Left cardiac atrium (tissue), 4 donors: ENCODE measurements around the gene C18orf32. TPM values are rescaled to one million over a fixed set of nuclear protein-coding genes. Genes with fewer than 3 reads are reported as not detected.
"Not testable (repeated sequence)": the region's sequence is repeated elsewhere in the genome, so short reads cannot be mapped to it uniquely, and the experiment has no call there.

ENCODE experiments used
- ATAC-seq, 2 donors: fragments of 200-7000 bp; cut with Tn5 transposase; one replicate each; pipeline ENCODE4 v1.9.1; 2020; ENCODE audit warnings: mild to moderate bottlenecking in 2 of 2, moderate library complexity in 2 of 2
- DNase-seq: peaks from one replicate; pipeline ENCODE4 v3.0.0-alpha.2; 2020
- intact Hi-C, 2 donors: fragments of 100-400 bp; cut with DNase I; formaldehyde crosslinking; loops; one replicate each; pipeline versions ENCODE4 v1.14.1 to v1.15.1; 2022 to 2023
- total RNA-seq, 2 donors: library from RNA; stranded (reverse); fragmentation: NEBNext Ultra II Directional; extraction: Animal tissue kit (Norgen Biotek cat#: 25700); gene quantifications; one replicate each; pipeline ENCODE4 v1.2.1, GENCODE V29; 2021
- donor health status: DM: no; HTN: yes; CAD: no.
- donor health status: DM: no; HTN: yes; CAD: no; lungs with severe emphysema.
- donor health status: DM: yes; HTN: yes; CAD: no.
- donor health status: Dilated cardiomyopathy.

Gene C18orf32
- total RNA-seq, 2 donors from 2014 or later, result 50.4 to 55.5 TPM

DNA sequence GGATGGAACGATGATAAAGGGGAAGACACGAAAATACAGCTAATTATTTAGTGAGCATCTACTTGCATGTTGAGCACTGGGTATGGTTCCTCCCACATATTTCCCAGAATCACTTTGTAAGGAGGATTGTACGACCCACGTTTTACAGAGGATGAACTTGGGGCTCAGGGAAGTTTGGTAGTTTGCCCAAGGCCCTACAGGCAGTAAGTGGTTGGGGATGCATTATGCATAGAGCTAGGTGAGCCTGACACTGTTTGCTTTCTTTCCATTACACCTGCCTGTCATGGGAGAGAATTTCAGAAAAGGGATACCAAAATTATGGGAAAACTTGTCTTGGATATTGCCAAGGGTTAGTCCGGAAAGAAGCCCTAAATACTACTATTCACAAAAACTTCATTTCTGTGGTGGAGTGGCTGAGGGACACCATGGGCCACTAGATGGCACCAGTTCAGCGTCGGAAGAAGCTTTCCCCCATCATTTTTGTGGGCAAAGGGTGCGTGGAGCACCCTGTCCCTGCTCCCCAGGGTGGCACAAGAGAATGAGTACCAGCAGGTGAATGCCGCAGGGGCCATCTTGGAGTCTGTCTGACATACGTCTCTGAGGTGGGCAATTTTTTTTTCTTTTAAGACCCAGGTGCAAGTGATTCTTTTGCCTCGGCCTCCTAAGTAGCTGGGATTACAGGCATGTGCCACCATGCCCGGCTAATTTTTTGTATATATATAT lies 23.5 kb upstream of the C18orf32 start:
- intact Hi-C loops, result loop anchor here (2.0 to 10.0 kb wide), 3 partner anchors 347 to 844 kb away; no protein-coding TSS in a partner anchor
- DNase-seq (peak; percentile 33), ATAC-seq (peak; percentile 59 to 73)

DNA sequence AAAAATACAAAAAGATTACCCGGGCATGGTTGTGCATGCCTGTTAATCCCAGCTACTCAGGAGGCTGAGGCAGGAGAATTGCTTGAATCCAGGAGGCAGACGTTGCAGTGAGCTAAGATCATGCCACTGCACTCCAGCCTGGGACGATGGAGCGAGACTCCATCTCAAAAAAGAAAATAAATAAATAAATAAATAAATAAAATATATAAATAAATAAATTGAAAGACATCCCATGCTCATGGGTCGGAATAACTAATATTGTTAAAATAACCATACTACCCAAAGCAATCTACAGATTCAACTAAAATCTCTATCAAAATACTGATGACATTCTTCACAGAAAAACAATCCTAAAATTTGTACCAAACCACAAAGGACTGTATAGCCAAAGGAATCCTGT lies 19.4 kb upstream of the C18orf32 start:
- DNase-seq, ATAC-seq, intact Hi-C loops: not testable (repeated sequence)

DNA sequence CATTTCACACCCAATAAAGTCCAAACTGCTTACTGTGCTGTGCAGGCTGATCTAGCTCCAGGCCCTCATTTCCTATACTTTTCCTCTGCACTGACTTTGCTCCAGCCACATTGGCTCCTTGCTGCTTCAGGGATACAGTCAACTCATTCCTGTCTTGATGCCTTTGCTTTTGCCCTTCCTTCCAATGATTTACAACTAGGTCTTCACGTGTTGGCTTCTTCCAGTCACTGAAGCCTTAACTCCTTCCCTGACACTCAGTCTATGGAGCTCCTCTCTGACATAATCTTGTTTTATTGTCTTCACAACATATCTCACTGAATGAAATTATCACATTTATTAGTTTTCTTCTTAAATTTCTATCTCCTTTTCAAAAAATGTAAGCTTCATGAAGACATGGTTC lies 16.9 kb upstream of the C18orf32 start:
- DNase-seq (no peak), ATAC-seq (no peak)
- intact Hi-C loops, result no loop called here

DNA sequence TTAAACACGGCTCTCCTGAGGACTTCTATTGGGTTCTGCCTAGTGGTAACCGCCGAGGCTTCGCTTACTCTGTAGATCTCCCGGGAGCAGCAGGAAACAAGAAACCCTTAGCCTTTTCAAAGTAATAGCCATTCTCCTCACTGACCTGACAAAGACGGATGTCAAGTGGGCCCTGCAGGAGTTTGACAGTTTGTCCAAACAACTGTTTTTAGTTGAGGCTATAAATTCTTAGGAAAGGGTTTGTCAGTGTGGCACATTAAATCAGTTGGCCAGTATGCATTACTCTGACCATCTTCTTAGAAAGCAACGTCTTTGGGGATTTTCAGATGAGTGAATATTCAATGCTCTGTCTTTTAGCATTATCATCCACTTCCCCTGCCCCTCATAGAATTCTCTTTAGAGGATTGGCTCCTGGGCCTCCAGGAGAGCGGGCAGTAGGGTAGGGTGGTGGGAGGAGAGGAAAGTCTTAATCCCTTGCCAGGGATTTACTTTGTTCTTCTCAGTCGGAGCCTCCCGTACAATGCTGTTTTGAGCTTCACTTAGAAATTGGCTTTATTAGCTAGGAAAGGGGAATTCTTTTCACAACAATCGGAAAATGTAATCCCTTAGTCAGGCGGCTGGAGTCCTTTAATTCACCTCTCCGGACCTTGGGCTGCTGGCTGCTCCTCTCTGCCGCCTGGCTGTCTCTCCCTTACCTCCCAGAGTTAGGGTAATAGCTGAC lies 13.3 kb upstream of the C18orf32 start:
- DNase-seq (no peak), ATAC-seq (no peak)
- intact Hi-C loops, result no loop called here

DNA sequence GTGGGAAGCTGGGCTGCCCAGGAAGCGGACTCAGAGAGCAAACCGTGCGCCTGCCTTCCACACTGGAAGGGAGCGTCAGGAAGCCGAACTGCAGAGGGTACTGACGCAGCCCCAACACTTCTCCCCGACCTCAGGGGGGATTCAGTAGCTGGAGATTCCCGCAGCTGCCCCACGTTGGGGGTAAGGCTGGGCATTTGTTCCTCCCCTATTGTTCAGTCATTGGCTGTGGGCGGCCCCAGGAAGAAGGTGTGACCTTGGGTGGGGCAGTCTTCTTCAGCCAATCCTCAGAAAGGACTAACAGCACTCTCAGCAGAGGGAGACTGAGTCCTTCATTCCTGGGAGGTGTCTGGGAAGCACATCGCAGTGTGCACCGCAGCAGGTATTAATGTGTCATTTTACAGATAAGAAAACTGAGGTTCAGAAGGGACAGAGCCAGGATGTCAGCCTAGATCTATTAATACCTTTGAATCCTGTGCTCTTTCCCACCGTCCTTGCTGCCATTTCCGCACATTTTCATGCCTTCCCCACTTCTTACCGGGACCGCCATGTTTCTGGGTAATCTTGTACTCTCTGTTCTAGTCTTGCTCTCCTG lies 12.1 kb upstream of the C18orf32 start:
- intact Hi-C loops, result no loop called here
- no peak for ATAC-seq
- no peak for DNase-seq

DNA sequence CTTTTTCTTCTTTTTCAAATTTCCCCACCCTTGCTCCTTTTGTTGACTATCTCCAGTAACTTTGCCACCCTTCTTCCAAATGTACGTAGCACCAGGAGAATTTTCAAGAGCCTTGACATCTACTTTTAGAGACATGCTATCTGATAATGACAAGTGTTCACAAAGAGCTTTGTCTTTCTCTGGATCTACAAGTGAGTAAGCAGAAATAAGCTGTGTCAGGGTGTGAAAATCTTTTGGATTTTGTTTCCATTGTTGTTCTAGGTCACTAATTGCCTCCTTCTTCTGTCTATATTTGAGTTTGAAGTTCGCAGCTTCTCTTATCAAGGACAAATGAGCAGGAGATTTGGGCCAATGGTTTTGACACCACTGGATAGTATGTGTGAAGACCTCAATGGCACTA lies 8.4 kb upstream of the C18orf32 start:
- ATAC-seq, result no peak
- no peak for DNase-seq
- intact Hi-C loops, result no loop called here

DNA sequence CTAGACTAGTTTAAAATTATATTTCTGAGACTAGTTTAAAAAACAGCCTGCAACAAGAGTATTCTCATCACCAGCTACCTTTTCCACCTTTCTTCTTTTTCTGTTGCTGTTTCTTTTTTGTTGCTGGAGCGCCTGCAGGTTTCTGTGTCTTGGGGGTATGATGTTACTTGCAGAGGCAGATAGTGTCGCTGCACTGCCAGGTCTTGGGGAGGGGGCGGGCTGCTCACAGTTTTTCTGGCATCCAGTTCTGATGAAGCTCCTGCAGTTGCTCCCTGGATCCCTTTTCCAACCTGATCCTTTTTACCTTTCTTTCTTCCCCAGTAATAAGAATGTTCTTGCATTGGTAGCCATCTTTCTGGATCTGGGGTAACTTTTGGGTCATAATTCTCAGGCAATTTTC lies 8.0 kb upstream of the C18orf32 start:
- intact Hi-C loops, result no loop called here
- ATAC-seq (no peak), DNase-seq (no peak)

DNA sequence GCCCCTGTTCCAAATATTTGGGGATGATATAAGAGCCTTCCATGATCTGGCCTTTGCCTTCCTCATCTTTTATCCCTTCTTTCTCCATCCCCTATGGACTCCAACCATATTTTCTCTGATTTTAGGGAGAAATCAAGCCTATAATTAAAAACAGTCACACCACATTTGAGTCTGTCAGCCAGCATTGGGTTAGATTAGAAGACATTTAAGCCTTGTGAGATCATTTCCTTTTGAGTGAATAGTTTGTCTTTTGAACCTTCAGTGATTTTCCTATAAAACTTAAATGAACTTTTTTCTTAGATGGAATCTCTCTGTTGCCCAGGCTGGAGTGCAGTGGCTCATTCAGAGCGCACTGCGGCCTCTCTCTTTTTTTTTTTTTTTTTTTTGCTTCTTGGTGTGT lies 7.6 kb upstream of the C18orf32 start:
- ATAC-seq (no peak), DNase-seq (no peak)
- intact Hi-C loops, result no loop called here

DNA sequence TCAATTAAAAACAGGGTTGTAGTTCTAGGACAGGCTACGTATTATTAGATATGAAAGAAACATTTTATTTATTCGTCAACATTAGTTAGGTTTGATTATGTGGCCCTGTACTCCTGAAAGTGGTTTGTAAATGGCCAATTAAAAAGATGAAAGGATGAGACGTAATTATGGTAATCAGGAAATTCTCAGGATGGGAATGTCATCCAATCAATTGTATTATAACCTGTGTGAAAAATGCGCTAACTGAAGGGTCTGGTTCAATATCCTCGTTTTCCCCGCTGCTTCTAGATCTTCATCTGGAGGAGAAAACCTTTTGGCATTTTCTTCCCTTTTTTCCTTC lies 5.6 kb upstream of the C18orf32 start:
- intact Hi-C loops, result no loop called here
- no peak for ATAC-seq
- no peak for DNase-seq

DNA sequence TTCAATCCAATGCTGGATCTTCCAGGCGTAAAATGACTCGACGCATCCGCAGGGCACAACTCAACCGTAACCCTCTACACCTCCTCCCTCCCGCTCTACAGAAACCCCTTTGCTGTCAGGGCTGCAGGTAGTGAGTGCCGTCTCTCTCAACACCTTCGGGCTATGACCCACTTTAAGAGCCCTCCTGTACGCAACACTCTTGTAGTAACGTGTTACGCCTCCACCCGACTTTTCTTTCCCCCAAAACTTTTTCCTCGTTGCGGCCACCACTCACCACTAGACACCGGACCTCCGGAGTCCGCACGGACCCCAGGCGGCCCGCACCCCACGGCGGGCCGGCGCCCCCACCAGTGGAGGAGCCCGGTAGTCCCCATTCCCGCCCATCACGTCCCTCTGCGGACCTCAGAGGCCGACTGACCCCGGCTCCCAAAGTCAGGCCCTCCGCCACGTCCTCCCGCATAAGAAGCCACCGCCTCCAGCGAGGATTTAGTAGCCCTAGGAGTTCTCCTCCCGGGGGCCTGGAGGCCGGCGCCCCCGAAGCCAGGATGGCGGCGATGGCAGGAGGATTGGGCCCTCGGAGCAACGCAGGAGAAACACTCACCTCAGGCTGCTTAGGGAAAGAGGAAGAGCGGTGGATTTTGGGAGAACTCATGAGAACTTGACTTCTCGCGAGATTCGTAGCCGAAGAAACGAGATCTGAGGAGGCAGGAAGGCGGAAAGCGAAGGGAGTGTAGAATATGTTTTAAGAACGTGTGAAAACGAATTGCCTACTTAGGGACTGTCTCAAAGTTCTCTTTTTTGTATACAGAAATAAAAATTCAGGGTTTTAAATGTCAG lies 5.0 kb upstream of the C18orf32 start, which contains the start of gene RPL17:
TSS of gene RPL17 (minus strand) at position 609 of the 837 bp plus-strand sequence.
- intact Hi-C loops, result no loop called here
- ATAC-seq (peak; percentile 89 to 95), DNase-seq (peak; percentile 91)

DNA sequence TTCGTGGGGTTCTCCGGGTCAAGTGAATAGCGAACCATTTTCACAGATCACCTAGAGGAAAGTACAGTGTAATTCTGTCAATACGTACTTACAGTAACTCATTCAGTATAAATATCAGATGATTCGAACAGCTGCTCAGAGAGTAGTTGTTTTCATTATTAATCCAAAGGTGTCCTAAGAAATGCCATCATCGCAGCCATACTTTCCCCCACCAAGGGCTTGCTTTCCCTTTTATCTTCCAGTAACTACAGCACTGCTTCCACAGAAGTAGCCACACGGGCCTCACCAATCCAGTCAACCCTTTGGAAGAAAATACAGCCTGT lies 4.5 kb upstream of the C18orf32 start:
- intact Hi-C loops, result no loop called here
- DNase-seq (no peak), ATAC-seq (no peak)

DNA sequence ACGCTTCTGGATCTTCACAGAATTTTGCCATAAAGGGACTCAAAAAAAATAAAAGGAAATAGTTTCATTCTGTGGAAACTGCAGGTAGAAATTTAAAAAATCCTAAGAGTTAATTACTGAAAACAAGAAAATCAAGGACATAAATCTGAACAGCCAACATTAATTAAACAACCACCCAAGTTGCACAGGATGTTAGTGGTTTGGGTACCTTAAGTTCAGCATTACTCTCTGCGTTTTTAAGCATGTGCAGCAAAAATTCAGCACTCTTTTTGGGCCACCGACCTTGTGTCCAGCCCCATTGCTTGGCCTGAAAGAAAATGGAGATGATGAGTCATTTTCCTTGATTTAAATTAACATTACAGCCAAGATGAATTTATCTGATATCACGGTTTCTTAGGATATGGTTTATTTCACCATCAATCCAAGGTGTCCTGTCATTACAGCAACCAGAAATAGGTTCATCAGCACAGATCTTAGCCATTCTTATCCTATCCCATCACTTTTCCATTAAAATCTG lies 3.3 kb upstream of the C18orf32 start:
- intact Hi-C loops, result no loop called here
- DNase-seq, result no peak
- ATAC-seq, result no peak

DNA sequence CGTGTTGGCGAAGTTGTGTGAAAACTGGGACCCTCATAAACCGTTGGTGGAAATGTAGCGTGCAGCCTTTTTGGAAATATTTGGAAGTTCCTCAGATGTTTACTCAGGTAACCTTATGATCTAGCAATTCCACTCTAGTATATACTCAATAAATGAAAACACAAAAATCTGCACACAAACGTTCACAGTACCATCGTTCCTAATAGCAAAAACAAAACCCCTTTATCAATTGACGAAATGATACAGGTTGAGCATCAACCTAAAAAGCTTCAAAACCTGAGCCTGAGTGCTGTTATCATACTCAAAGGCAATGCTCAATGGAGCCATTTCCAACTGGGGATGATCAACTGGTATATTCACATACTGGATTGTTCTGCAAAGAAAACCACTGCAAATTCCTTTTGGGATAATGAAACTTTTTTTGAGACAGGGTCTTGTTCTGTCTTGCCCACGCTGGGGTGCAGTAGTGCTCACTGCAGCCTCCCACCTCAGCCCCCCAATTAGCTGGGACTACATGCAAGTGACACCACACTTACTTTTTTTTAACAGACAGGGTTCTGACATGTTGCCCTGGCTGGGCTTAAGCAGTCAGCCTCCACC lies 777 bp upstream of the C18orf32 start:
- no peak for DNase-seq
- ATAC-seq, result no peak
- intact Hi-C loops, result no loop called here

DNA sequence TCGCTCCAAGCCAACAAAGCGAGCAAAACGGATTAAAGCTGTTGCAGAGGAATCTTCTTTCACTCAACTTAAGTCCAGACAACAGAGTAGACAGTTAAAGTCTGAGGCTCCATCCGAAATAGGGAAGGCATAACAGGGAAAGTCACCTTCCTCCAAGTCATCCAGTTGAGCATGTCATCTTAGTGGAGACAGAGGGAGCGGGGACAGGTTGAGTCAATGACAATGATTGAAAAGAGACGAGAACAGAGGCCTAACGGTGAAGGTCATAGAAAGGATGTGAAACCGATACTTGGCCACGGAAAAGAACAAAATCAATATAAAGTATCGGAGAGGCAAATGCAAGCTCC lies 455 bp downstream of the C18orf32 start:
- intact Hi-C loops, result no loop called here
- no peak for DNase-seq
- peak; percentile 23 to 35 for ATAC-seq

DNA sequence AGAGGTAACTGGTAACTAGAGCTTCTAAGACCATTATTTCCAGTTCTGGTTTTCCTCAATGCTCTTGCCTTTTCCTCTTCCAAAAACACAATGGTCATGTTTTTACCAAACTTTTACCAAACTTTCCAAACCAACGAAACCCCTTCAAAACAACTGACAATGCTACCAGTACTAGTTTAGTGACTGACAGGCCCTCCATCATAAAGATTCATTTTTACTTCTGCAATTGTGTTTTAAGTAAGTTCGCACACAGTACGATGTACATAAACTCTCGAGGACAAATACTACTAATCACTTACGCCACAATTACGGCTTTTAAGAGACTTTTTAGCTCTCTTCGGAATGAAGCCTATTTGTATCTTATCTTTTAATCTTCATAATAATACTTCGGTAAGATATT lies 900 bp downstream of the C18orf32 start:
- ATAC-seq, result no peak
- intact Hi-C loops, result no loop called here
- no peak for DNase-seq

DNA sequence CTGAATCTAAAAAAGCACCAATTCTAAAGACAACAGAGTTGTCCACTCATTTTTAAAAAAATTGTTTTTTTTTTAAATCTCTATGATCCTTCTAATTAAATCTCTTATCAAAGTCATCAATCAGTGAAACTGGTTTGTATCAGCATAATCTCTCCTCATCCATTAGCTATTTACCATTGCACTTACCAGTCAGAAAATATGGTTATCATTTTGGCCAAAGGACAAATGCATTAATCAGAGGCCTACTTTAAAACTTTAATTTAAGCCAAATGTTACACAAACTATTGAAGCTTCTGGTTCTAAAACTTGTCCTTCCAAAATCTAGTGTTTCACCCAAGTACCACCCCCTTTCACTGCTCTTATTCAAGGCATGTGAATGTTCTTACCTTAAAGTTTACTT lies 3.8 kb downstream of the C18orf32 start:
- DNase-seq (no peak), ATAC-seq (no peak)
- intact Hi-C loops, result no loop called here

DNA sequence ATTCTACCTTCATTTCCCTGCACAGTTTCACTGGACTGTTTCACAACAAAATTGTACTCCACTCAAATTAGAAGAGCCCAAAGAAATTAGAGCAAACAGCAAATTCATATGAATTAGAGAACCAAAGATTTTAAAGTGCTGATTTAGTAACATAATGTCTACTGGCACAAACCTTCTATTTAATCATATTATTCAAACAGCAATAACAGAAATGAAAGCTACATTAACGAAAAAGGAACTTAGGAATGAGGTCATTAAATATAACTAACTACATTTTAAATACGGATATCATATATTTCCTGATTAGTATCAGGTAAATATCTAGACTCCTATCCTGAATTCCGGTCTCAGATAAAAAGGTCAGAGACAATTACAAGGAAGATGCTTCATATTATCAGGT lies 5.1 kb downstream of the C18orf32 start:
- intact Hi-C loops, result no loop called here
- no peak for DNase-seq
- no peak for ATAC-seq

DNA sequence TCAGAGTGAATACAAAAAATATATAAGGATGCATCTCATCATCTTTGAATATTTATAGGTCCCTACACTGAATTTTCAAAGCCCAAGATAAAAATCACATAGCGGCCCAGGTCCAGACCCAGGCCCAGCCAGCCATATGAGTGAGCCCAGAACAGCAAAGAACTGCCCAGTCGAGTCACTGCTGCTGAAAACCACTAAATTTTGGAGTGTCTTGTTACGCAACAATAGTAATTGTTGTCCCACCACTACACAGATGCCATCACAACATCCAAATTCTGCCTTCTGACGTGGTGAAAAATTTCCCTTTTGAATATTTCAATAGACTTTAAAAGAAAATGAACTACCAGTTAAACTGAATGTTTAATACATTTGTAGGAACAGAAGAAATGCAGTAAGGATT lies 5.7 kb downstream of the C18orf32 start:
- intact Hi-C loops, result no loop called here
- DNase-seq (no peak), ATAC-seq (no peak)

DNA sequence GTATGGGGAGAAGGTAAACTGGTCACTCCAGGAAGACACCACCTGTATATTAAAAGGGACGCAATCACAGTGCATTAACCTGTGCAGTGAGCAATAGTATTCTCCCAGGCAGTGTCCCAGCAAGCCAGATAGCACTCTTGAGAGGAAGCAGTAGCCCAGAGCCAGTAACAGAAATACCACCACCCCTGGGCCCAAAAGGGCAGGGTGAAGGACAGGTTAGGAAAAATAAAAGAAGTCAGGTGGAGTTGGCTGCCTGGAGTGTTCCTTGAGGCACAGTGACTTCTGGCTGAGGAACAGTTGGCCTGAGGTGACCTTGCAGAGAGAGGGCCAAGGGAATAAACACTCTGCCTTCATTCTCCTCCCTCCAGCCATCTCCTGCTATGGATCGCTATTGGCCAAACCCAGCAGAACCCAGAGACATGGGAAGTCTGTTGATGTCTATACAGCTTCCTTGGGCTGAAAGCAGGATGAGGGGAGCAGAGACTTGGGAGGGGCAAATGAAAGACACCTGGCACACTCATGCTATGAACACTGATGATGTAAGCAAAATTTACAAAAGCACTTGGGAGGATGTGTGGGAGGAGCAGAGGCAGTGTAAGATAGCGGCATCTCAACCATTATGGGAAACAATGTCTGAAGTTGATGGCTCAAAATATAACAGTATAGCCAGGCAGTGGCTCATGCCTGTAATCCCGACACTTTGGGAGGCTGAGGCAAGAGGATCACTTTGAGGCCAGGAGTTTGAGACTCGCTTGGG lies 7.5 kb downstream of the C18orf32 start:
- intact Hi-C loops, result no loop called here
- DNase-seq, result no peak
- peak in 1 of 2 donors; percentile 12 for ATAC-seq
